Measurements from ENCODE around the gene SEC16B. TPM values are rescaled to one million over a fixed set of nuclear protein-coding genes. Genes with fewer than 3 reads are reported as not detected.

Gene SEC16B
- total RNA-seq, 2 donors from 2014 or later: 0.90 to 1.7 TPM

DNA sequence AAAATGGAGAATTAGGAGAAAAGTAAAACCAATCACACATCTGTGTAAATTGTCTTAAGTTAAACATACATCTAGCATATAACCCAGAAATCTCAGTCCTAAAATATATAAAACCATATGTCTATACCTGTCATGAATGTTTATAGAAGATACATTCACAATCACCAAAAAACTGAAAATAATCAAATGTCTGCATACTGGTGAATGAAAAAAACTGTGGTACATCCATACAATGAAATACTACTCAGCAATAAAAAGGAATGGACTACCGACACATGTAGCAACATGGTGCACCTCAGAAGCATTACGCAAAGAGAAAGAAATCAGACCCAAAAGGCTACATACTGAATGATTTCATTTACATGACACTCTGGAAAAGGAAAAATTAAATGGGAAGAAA is 47.7 kb upstream of the SEC16B start:
- H3K9me3 Mint-ChIP-seq: peaks cover 17% of the 10 kb centered on the region

GRCh38 chr1:178011864-178012503 is 42.1 kb upstream of the SEC16B start:
- Histone ChIP-seq H3K27ac (ENCODE audit: low read depth, low read length) (no peak overlapping the region), H3K4me1 (ENCODE audit: control insufficient read depth, insufficient read depth, low read length) (no peaks in the 10 kb centered on the region), H3K27me3 (ENCODE audit: control insufficient read depth, insufficient read depth, low read length, poor library complexity, severe bottlenecking) (no peaks in the 10 kb centered on the region), H3K9ac (ENCODE audit: extremely low read depth, low read length, poor library complexity, severe bottlenecking) (no peak overlapping the region), H3K4me3 (ENCODE audit: low read length) (no peak overlapping the region), H3K36me3 (ENCODE audit: control insufficient read depth, insufficient read depth, low read length) (no peaks in the 10 kb centered on the region), H3K9me3 (ENCODE audit: control insufficient read depth, low read length) (peaks cover under 1% of the 10 kb centered on the region)
- Mint-ChIP-seq H3K27ac (no peak overlapping the region), H3K4me1 (peaks cover 6% of the 10 kb centered on the region), H3K9me3 (peaks cover 4% of the 10 kb centered on the region), H3K36me3 (ENCODE audit: low read depth) (peaks cover 13% of the 10 kb centered on the region), H3K27me3 (ENCODE audit: insufficient read depth) (no peaks in the 10 kb centered on the region), H3K4me3 (no peak overlapping the region)
- TF ChIP-seq, protein P1, sequence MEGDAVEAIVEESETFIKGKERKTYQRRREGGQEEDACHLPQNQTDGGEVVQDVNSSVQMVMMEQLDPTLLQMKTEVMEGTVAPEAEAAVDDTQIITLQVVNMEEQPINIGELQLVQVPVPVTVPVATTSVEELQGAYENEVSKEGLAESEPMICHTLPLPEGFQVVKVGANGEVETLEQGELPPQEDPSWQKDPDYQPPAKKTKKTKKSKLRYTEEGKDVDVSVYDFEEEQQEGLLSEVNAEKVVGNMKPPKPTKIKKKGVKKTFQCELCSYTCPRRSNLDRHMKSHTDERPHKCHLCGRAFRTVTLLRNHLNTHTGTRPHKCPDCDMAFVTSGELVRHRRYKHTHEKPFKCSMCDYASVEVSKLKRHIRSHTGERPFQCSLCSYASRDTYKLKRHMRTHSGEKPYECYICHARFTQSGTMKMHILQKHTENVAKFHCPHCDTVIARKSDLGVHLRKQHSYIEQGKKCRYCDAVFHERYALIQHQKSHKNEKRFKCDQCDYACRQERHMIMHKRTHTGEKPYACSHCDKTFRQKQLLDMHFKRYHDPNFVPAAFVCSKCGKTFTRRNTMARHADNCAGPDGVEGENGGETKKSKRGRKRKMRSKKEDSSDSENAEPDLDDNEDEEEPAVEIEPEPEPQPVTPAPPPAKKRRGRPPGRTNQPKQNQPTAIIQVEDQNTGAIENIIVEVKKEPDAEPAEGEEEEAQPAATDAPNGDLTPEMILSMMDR (conservative IDR thresholded peaks at IDR 0.05): no peak
- no peak for DNase-seq
- WGBS, 2 experiments (ENCODE audit: insufficient coverage in 1 of 2, insufficient read length in 1 of 2): 72 to 77% methylated on average over 2 of the region's 2 CpGs

More for the DNA sequence above, 47.7 kb upstream of the SEC16B start:
- H3K4me3 Mint-ChIP-seq: no peak overlapping the region
- Histone ChIP-seq H3K36me3 (ENCODE audit: control insufficient read depth, insufficient read depth, low read length) (no peaks in the 10 kb centered on the region), H3K27ac (ENCODE audit: low read depth, low read length) (no peak overlapping the region), H3K27me3 (ENCODE audit: control insufficient read depth, insufficient read depth, low read length, poor library complexity, severe bottlenecking) (no peaks in the 10 kb centered on the region), H3K4me3 (ENCODE audit: low read length) (no peak overlapping the region), H3K9me3 (ENCODE audit: control insufficient read depth, low read length) (peaks cover 12% of the 10 kb centered on the region), H3K9ac (ENCODE audit: extremely low read depth, low read length, poor library complexity, severe bottlenecking) (no peak overlapping the region), H3K4me1 (ENCODE audit: control insufficient read depth, insufficient read depth, low read length) (no peaks in the 10 kb centered on the region)
- no peaks in the 10 kb centered on the region for H3K27me3 Mint-ChIP-seq (ENCODE audit: insufficient read depth)
- TF ChIP-seq, protein P1 (conservative IDR thresholded peaks at IDR 0.05): no peak
- no peak for DNase-seq
- H3K4me1 Mint-ChIP-seq: no peaks in the 10 kb centered on the region
- WGBS, 2 experiments (ENCODE audit: insufficient coverage in 1 of 2, insufficient read length in 1 of 2): 93 to 95% methylated on average over 2 of the region's 2 CpGs
- peaks cover 24% of the 10 kb centered on the region for H3K36me3 Mint-ChIP-seq (ENCODE audit: low read depth)
- H3K27ac Mint-ChIP-seq: no peak overlapping the region

- TF ChIP-seq, protein P1 (conservative IDR thresholded peaks at IDR 0.05): no peak
- Histone ChIP-seq H3K36me3 (ENCODE audit: control insufficient read depth, insufficient read depth, low read length) (no peaks in the 10 kb centered on the region), H3K4me3 (ENCODE audit: low read length) (no peak overlapping the region), H3K9ac (ENCODE audit: extremely low read depth, low read length, poor library complexity, severe bottlenecking) (no peak overlapping the region), H3K27ac (ENCODE audit: low read depth, low read length) (no peak overlapping the region), H3K9me3 (ENCODE audit: control insufficient read depth, low read length) (no peaks in the 10 kb centered on the region), H3K27me3 (ENCODE audit: control insufficient read depth, insufficient read depth, low read length, poor library complexity, severe bottlenecking) (no peaks in the 10 kb centered on the region), H3K4me1 (ENCODE audit: control insufficient read depth, insufficient read depth, low read length) (no peaks in the 10 kb centered on the region)
- DNase-seq: no peak
- Mint-ChIP-seq H3K27me3 (ENCODE audit: insufficient read depth) (no peaks in the 10 kb centered on the region), H3K27ac (no peak overlapping the region), H3K4me3 (no peak overlapping the region), H3K36me3 (ENCODE audit: low read depth) (peaks cover 8% of the 10 kb centered on the region), H3K9me3 (no peaks in the 10 kb centered on the region), H3K4me1 (peaks cover 6% of the 10 kb centered on the region)
- WGBS, 2 experiments (ENCODE audit: insufficient coverage in 1 of 2, insufficient read length in 1 of 2): 70% methylated on average over 3 of the region's 3 CpGs; no CpG with 5 or more reads in 1 of the 2 experiments
Measured at GRCh38 chr1:178011465-178011828, 41.6 kb upstream of the SEC16B start.

Data from endodermal cell (in vitro differentiated cells).